OCI-LY1 (cell line): ENCODE data around the gene GFI1.

Experiments used
- CTCF ChIP-seq: fragments of 200-600 bp; sonication (generic), shearing (Covaris generic); IDR thresholded peaks from 2 replicates; pipeline ENCODE4 v1.5.1; 2017; ENCODE audit warnings: mild to moderate bottlenecking, antibody characterized with exemption, low read length, moderate library complexity, mixed read lengths
- EZH2 ChIP-seq: fragments of 200-600 bp; sonication (generic), shearing (Covaris generic); IDR thresholded peaks from 2 replicates; pipeline ENCODE4 v1.8.0; 2017; ENCODE audit warnings: borderline replicate concordance, mixed run types, mild to moderate bottlenecking, antibody characterized with exemption, low read length, moderate library complexity, mixed read lengths

DNA sequence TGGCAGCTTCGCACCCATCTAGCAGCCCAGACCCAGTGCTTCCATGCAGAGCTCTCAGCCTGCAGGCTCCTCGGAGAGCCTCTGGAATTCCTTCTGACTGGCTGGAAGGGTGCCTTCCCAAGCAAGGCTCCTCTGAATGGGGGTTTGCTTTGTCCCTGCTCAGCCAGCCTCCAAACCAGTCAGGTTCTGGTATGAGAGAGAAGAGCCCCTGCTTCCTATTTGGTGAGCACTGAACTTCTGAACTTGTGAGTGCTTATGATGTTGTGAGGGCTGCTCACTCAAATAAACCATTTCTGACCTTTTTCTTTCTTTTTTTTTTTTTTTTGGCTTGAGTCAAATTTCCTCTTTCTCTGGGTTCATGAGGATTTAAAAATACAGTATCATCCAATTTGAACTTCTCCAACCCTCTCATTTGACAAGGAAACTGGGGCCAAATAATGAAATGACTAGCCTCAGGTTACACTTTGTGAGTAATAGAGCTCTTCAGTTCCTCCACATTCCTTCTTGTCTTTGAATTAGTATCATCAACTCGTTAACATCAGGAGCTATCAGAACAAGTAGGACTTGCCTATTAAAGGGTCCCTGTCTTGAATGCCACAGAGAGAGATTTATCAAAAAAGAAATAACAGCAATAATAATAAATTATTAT, 39.6 kb downstream of the GFI1 start:
- TF ChIP-seq CTCF, result no peak
- no peak for TF ChIP-seq EZH2
